Breast epithelium (tissue), 4 donors: ENCODE results near the gene NKD2. TPM values are rescaled to one million over a fixed set of nuclear protein-coding genes. Genes with fewer than 3 reads are reported as not detected.
"Not testable (repeated sequence)": the region's sequence is repeated elsewhere in the genome, so short reads cannot be mapped to it uniquely, and the experiment has no call there.

Experiments used
- DNase-seq, 2 donors: peaks; one replicate each; pipeline ENCODE4 v3.0.0-alpha.2; 2019; ENCODE audit warnings: low spot score in 2 of 2
- H3K27ac ChIP-seq, 2 donors: fragments of 200-600 bp; sonication (generic) in 1 of 2; one replicate each; pipeline ENCODE4 v1.5.1; 2016 to 2019; ENCODE audit warnings: mild to moderate bottlenecking in 1 of 2
- H3K27me3 ChIP-seq, 2 donors: fragments of 200-600 bp; sonication (generic) in 1 of 2; one replicate each; pipeline versions ENCODE4 v1.5.1 to v1.6.0; 2017 to 2019; ENCODE audit warnings: control low read depth in 1 of 2, mild to moderate bottlenecking in 1 of 2
- H3K36me3 ChIP-seq: fragments of 200-600 bp; one replicate; pipeline ENCODE4 v1.5.1; 2019
- H3K4me1 ChIP-seq, 2 donors: fragments of 200-600 bp; sonication (generic); one replicate each; pipeline ENCODE4 v1.5.1; 2016 to 2019; ENCODE audit warnings: control low read depth in 1 of 2
- H3K4me3 ChIP-seq, 3 donors: fragments of 200-600 bp; sonication (generic); 1 replicate in 2 of 3; 2 replicates in 1 of 3; pipeline ENCODE4 v1.5.1; 2016 to 2019; ENCODE audit warnings: mild to moderate bottlenecking in 3 of 3, moderate library complexity in 2 of 3
- H3K9me3 ChIP-seq, 2 donors: fragments of 200-600 bp; sonication (generic) in 1 of 2; one replicate each; pipeline ENCODE4 v1.5.1; 2016 to 2019; ENCODE audit warnings: control low read depth in 1 of 2
- CTCF ChIP-seq, 3 donors: fragments of 450-650 bp; IDR thresholded peaks; one replicate each; pipeline ENCODE4 v1.5.1; 2016 to 2017; ENCODE audit warnings: antibody characterized with exemption in 3 of 3, mild to moderate bottlenecking in 3 of 3, moderate library complexity in 3 of 3
- POLR2A ChIP-seq: fragments of 450-650 bp; IDR thresholded peaks from one replicate; pipeline ENCODE4 v1.6.1; 2016; ENCODE audit warnings: antibody characterized with exemption, mild to moderate bottlenecking, moderate library complexity
- POLR2AphosphoS5 ChIP-seq, 3 donors: sonication (generic); formaldehyde crosslinking; IDR thresholded peaks; one replicate each; pipeline ENCODE4 v1.6.1; 2017; ENCODE audit warnings: antibody characterized with exemption in 3 of 3
- intact Hi-C: fragments of 100-400 bp; cut with DNase I; formaldehyde crosslinking; loops from one replicate; pipeline ENCODE4 v1.15.1; 2023; ENCODE audit warnings: low total_unique reads
- total RNA-seq, 3 donors: library from RNA; depleted of rRNA; stranded (reverse); fragments of >200 nt; gene quantifications; one replicate each; pipeline ENCODE4 v1.1.0, GENCODE V29; 2016

Gene NKD2
- total RNA-seq, 3 donors from 2014 or later: 5.9 to 16.7 TPM; not detected in 1

- TF ChIP-seq CTCF (IDR thresholded peaks at IDR 0.05): no peak
- no peak for TF ChIP-seq POLR2A
- no peak for TF ChIP-seq POLR2AphosphoS5 (IDR thresholded peaks at IDR 0.05)
- H3K36me3 ChIP-seq: peaks cover 8% of the 10 kb centered on the region
- intact Hi-C loops: no loop called here
- H3K27me3 ChIP-seq: no peaks in the 10 kb centered on the region
- no peak overlapping the region for H3K4me3 ChIP-seq
- no peaks in the 10 kb centered on the region for H3K4me1 ChIP-seq
- no peak overlapping the region for H3K27ac ChIP-seq
- no peaks in the 10 kb centered on the region for H3K9me3 ChIP-seq
- DNase-seq: no peak
Measured at GRCh38 chr5:1079486-1079885, 70.9 kb downstream of the NKD2 start.

GRCh38 chr5:1079961-1080360 is 71.4 kb downstream of the NKD2 start:
- intact Hi-C loops: no loop called here

GRCh38 chr5:1080432-1080831 is 71.8 kb downstream of the NKD2 start:
- H3K27me3 ChIP-seq: no peaks in the 10 kb centered on the region
- no peak overlapping the region for H3K4me3 ChIP-seq
- H3K36me3 ChIP-seq: peaks cover 12% of the 10 kb centered on the region
- no peak for DNase-seq
- no peak overlapping the region for H3K27ac ChIP-seq
- intact Hi-C loops: no loop called here
- TF ChIP-seq POLR2AphosphoS5 (IDR thresholded peaks at IDR 0.05) (no peak), CTCF (IDR thresholded peaks at IDR 0.05) (no peak)
- H3K9me3 ChIP-seq: no peaks in the 10 kb centered on the region
- no peaks in the 10 kb centered on the region for H3K4me1 ChIP-seq

More at GRCh38 chr5:1079961-1080360, 71.4 kb downstream of the NKD2 start:
- TF ChIP-seq CTCF (IDR thresholded peaks at IDR 0.05) (no peak), POLR2AphosphoS5 (IDR thresholded peaks at IDR 0.05) (no peak), POLR2A (no peak)
- Histone ChIP-seq H3K4me1 (no peaks in the 10 kb centered on the region), H3K4me3 (no peak overlapping the region), H3K27me3 (no peaks in the 10 kb centered on the region), H3K27ac (no peak overlapping the region), H3K36me3 (peaks cover 10% of the 10 kb centered on the region), H3K9me3 (no peaks in the 10 kb centered on the region)
- DNase-seq: no peak

GRCh38 chr5:1081519-1081918 is 72.9 kb downstream of the NKD2 start:
- Histone ChIP-seq H3K4me1 (no peaks in the 10 kb centered on the region), H3K4me3 (no peak overlapping the region), H3K9me3 (no peaks in the 10 kb centered on the region), H3K27me3 (no peaks in the 10 kb centered on the region), H3K36me3 (peaks cover 12% of the 10 kb centered on the region), H3K27ac (no peak overlapping the region)
- TF ChIP-seq POLR2AphosphoS5 (IDR thresholded peaks at IDR 0.05) (no peak), CTCF (IDR thresholded peaks at IDR 0.05) (no peak), POLR2A (no peak)
- intact Hi-C loops: no loop called here
- no peak for DNase-seq

- H3K36me3 ChIP-seq: peaks cover 16% of the 10 kb centered on the region
- H3K4me3 ChIP-seq, H3K27me3 ChIP-seq, H3K9me3 ChIP-seq, DNase-seq, intact Hi-C loops, H3K4me1 ChIP-seq, H3K27ac ChIP-seq: not testable (repeated sequence)
Measured at GRCh38 chr5:1083026-1083425, 74.4 kb downstream of the NKD2 start.
